ENCODE results near the gene CBL. TPM values are rescaled to one million over a fixed set of nuclear protein-coding genes. Genes with fewer than 3 reads are reported as not detected.

Gene CBL
- total RNA-seq, 1 donor from 2014 or later, result 21.6 TPM

GRCh38 chr11:119342023-119342300 is 135.8 kb downstream of the CBL start:
- DNase-seq (ENCODE audit: low spot score in 2 of 2), result no peak
- Histone ChIP-seq H3K9me3 (no peaks in the 10 kb centered on the region), H3K27me3 (no peaks in the 10 kb centered on the region), H3K4me3 (no peak overlapping the region), H3K4me1 (peaks cover 3 to 26% of the 10 kb centered on the region in 2 donors), H3K27ac (no peak overlapping the region), H3K36me3 (peaks cover 0 to under 1% of the 10 kb centered on the region in 2 donors)
- intact Hi-C loops (cut with DNase I), result loop anchor here (5.0 kb wide), 1 partner anchor 40 kb away; the partner anchor contains the start of gene USP2
- TF ChIP-seq CTCF (IDR thresholded peaks at IDR 0.05), result no peak

DNA sequence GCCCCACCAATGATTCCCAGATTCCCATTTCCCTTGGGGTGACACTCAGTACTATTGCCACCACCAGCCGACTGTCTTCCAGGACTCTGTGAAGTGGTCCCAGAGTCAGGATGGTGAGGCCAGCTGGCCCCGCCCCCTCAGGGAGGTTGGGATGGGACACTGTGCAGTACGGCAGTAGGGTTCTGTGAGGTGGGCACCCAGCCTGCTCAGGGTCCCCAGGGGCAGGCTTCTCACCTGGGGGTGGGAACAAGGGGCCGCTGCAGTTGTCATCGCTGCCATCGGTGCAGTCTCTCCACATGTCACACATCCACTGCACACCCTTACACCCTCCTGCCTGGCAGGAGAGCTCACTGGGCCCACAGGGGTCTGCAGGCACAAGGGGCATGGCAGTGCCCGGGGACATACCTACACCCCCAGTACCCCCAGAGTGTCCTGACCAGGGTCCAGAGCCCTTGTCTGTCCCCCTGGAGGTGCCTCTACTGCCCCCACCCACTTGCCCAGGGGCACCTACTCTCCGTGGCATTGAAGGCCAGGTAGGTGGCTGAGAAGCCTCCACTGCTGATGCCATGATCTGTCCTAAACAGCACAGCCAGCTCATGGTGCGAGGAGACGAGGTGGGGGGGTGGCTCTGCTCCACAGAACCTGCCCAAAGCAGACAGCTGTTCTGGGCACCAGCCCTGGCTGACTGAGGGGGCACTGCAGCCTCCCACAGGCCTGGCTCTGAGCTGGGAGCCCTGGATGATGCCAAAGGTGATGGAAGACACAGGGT is 136.4 kb downstream of the CBL start:
- intact Hi-C loops (cut with DNase I), result loop anchor here (5.0 kb wide), 1 partner anchor 40 kb away; the partner anchor contains the start of gene USP2
- no peak for TF ChIP-seq CTCF (IDR thresholded peaks at IDR 0.05)
- Histone ChIP-seq H3K36me3 (no peaks in the 10 kb centered on the region), H3K4me3 (no peak overlapping the region), H3K27me3 (no peaks in the 10 kb centered on the region), H3K4me1 (peaks cover 3 to 25% of the 10 kb centered on the region in 2 donors), H3K27ac (no peak overlapping the region), H3K9me3 (no peaks in the 10 kb centered on the region)
- DNase-seq (ENCODE audit: low spot score in 2 of 2), result no peak

- no peak for TF ChIP-seq CTCF (IDR thresholded peaks at IDR 0.05)
- no peaks in the 10 kb centered on the region for H3K27me3 ChIP-seq
- H3K36me3 ChIP-seq, result no peaks in the 10 kb centered on the region
- no peak overlapping the region for H3K4me3 ChIP-seq
- peaks cover 3 to 17% of the 10 kb centered on the region in 2 donors for H3K4me1 ChIP-seq
- intact Hi-C loops (cut with DNase I), result loop anchor here (5.0 kb wide), 1 partner anchor 39 kb away; the partner anchor contains the start of gene USP2
- DNase-seq (ENCODE audit: low spot score in 2 of 2), result no peak
- H3K9me3 ChIP-seq, result no peaks in the 10 kb centered on the region
- no peak overlapping the region for H3K27ac ChIP-seq
These were observed 137.6 kb downstream of the CBL start for GRCh38 chr11:119343726-119344125.

DNA sequence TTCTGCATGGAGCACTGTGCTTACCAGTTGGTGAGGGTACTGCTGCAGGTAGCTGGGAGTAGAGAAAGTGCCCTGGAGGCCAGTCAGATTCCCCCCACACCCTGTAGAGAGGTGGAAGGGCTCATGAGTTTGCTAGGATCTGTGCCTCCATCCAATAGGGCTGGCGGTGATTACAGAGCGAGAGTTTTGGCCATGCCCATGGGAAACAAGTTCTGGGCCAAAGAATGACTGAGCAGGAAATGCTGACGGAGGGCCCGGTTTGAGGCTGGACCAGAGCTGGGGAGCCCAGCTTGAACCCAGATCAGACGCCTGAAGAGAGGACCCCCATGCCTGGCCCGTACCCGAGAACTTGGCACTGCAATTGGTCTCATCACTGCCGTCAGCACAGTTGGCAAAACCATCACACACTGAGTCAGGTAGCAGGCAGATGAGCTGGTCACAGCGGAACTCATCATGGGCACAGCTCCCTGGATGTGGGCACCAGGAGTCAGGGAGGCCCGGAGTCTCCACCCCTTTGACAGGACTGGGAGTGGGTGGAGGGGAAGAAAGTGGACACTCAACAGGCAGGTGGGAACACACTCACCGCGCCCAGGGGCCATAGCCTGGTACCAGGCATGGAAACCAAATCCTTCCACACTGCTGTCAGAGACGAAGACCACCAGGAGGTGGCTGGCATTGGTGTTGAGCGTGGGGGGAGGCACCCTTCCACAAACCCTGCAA is 138.3 kb downstream of the CBL start:
- no peak for TF ChIP-seq CTCF (IDR thresholded peaks at IDR 0.05)
- H3K27me3 ChIP-seq, result no peaks in the 10 kb centered on the region
- intact Hi-C loops (cut with DNase I), result loop anchor here (5.0 kb wide), 1 partner anchor 38 kb away; the partner anchor contains the start of gene USP2
- no peaks in the 10 kb centered on the region for H3K9me3 ChIP-seq
- no peaks in the 10 kb centered on the region for H3K36me3 ChIP-seq
- no peak overlapping the region for H3K27ac ChIP-seq
- DNase-seq (ENCODE audit: low spot score in 2 of 2), result no peak
- peaks cover 3 to 10% of the 10 kb centered on the region in 2 donors for H3K4me1 ChIP-seq
- no peak overlapping the region for H3K4me3 ChIP-seq

DNA sequence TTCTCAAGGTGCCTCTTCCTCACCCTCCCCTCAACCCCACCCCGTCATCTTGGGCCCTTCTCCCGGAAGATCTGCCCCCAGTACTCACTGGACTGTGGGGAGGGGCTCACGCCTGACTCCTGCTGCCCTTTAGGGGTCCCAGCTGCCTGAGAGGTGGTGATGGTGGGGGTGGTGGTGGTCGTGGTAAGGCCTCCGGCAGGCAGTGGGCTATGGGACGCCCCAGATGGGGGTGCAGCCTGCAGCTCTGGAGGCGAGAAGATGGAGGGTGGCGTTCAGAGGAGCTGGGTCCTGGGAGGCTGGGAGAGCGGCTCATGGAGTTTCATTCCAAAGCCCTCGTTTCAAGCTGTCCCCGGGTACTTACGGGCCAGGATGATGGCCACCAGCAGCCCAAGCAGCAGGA is 139.5 kb downstream of the CBL start:
- TF ChIP-seq CTCF (IDR thresholded peaks at IDR 0.05), result no peak
- H3K27ac ChIP-seq, result no peak overlapping the region
- intact Hi-C loops (cut with DNase I), result no loop called here
- H3K27me3 ChIP-seq, result no peaks in the 10 kb centered on the region
- no peak for DNase-seq (ENCODE audit: low spot score in 2 of 2)
- H3K4me3 ChIP-seq, result no peak overlapping the region
- H3K36me3 ChIP-seq, result no peaks in the 10 kb centered on the region
- H3K9me3 ChIP-seq, result no peaks in the 10 kb centered on the region
- peaks cover 3 to 6% of the 10 kb centered on the region in 2 donors for H3K4me1 ChIP-seq

Measured in ascending aorta (tissue), 2 donors.